Tibial artery (tissue), 4 donors: ENCODE data around the gene GNB1L.
A peak's percentile ranks its signal among the peaks of the same experiment; 100 is the strongest.

Source experiments
- DNase-seq, 2 donors: peaks; one replicate each; pipeline ENCODE4 v3.0.0-alpha.2; 2019
- H3K27ac ChIP-seq, 2 donors: fragments of 200-600 bp; sonication (generic) in 1 of 2; 1 replicate in 1 of 2; 2 replicates in 1 of 2; pipeline ENCODE4 v1.5.1; 2018 to 2019; ENCODE audit warnings: mild to moderate bottlenecking in 1 of 2
- H3K27me3 ChIP-seq, 2 donors: fragments of 200-600 bp; sonication (generic) in 1 of 2; one replicate each; pipeline versions ENCODE4 v1.5.1 to v1.6.0; 2016 to 2019
- H3K36me3 ChIP-seq, 3 donors: fragments of 200-600 bp; sonication (generic) in 2 of 3; one replicate each; pipeline ENCODE4 v1.5.1; 2016 to 2019; ENCODE audit warnings: mild to moderate bottlenecking in 2 of 3
- H3K4me1 ChIP-seq, 4 donors: fragments of 200-600 bp; sonication (generic) in 2 of 4; 1 replicate in 3 of 4; 2 replicates in 1 of 4; pipeline ENCODE4 v1.5.1; 2016 to 2019
- H3K4me3 ChIP-seq, 2 donors: fragments of 200-600 bp; sonication (generic) in 1 of 2; 1 replicate in 1 of 2; 2 replicates in 1 of 2; pipeline ENCODE4 v1.5.1; 2018 to 2019; ENCODE audit warnings: mild to moderate bottlenecking in 2 of 2
- H3K9me3 ChIP-seq, 3 donors: fragments of 200-600 bp; sonication (generic) in 1 of 3; one replicate each; pipeline ENCODE4 v1.5.1; 2016 to 2019
- CTCF ChIP-seq, 2 experiments: fragments of 200-600 bp in 1 of 2; fragments of 450-650 bp in 1 of 2; IDR thresholded peaks; one replicate each; pipeline ENCODE4 v1.5.1; 2017 to 2019; ENCODE audit warnings: antibody characterized with exemption in 2 of 2, mild to moderate bottlenecking in 1 of 2, moderate library complexity in 1 of 2
- intact Hi-C: fragments of 100-400 bp; cut with DNase I; formaldehyde crosslinking; loops from one replicate; pipeline ENCODE4 v1.15.0; 2023; ENCODE audit warnings: low total_unique reads

The GNB1L gene

GRCh38 chr22:19857382-19857781 is 2.7 kb upstream of the GNB1L start:
- TF ChIP-seq CTCF (IDR thresholded peaks at IDR 0.05), result no peak
- intact Hi-C loops, result loop anchor here (10.0 kb wide), 1 partner anchor 133 kb away; the partner anchor contains the start of gene GP1BB
- Histone ChIP-seq H3K27me3 (no peaks in the 10 kb centered on the region), H3K4me3 (no peak overlapping the region), H3K9me3 (no peaks in the 10 kb centered on the region), H3K27ac (no peak overlapping the region), H3K4me1 (peaks cover 0 to 30% (median 28%) of the 10 kb centered on the region in 4 donors), H3K36me3 (peaks cover 0 to 2% (median 0%) of the 10 kb centered on the region in 3 donors)
- no peak for DNase-seq

- TF ChIP-seq CTCF (IDR thresholded peaks at IDR 0.05), result no peak
- H3K4me1 ChIP-seq, result peaks cover 0 to 46% (median 30%) of the 10 kb centered on the region in 4 donors
- peak overlapping the region; percentile 86 to 94 for H3K27ac ChIP-seq
- peaks cover 10 to 18% (median 12%) of the 10 kb centered on the region in 3 donors for H3K36me3 ChIP-seq
- intact Hi-C loops, result loop anchor here (10.0 kb wide), 1 partner anchor 131 kb away; the partner anchor contains the start of gene GP1BB
- H3K27me3 ChIP-seq, result no peaks in the 10 kb centered on the region
- H3K9me3 ChIP-seq, result no peaks in the 10 kb centered on the region
- DNase-seq, result peak; percentile 54 to 74
- peak overlapping the region; percentile 68 to 94 for H3K4me3 ChIP-seq
Measured at GRCh38 chr22:19855504-19856409, 1.1 kb upstream of the GNB1L start.

GRCh38 chr22:19853879-19854777 is 546 bp downstream of the GNB1L start:
- Histone ChIP-seq H3K27me3 (no peaks in the 10 kb centered on the region), H3K9me3 (no peaks in the 10 kb centered on the region), H3K4me1 (peaks cover 0 to 57% (median 30%) of the 10 kb centered on the region in 4 donors), H3K36me3 (peaks cover 10 to 30% (median 26%) of the 10 kb centered on the region in 3 donors), H3K27ac (peak overlapping the region; percentile 86 to 94), H3K4me3 (peak overlapping the region; percentile 68 to 94)
- DNase-seq, result peak; percentile 19 to 63
- intact Hi-C loops, result loop anchor here (10.0 kb wide), 1 partner anchor 129 kb away; the partner anchor contains the start of gene GP1BB
- no peak for TF ChIP-seq CTCF (IDR thresholded peaks at IDR 0.05)

- H3K4me3 ChIP-seq, result peak overlapping the region; percentile 68 to 94
- intact Hi-C loops, result loop anchor here (10.0 kb wide), 1 partner anchor 128 kb away; the partner anchor contains the start of gene GP1BB
Measured at GRCh38 chr22:19853058-19853878, 1.4 kb downstream of the GNB1L start.

More at GRCh38 chr22:19853058-19853878, 1.4 kb downstream of the GNB1L start:
- no peak for DNase-seq
- peaks cover 0 to 64% (median 30%) of the 10 kb centered on the region in 4 donors for H3K4me1 ChIP-seq
- H3K27ac ChIP-seq, result peak overlapping the region; percentile 86 to 94
- no peaks in the 10 kb centered on the region for H3K27me3 ChIP-seq
- peaks cover 10 to 30% (median 26%) of the 10 kb centered on the region in 3 donors for H3K36me3 ChIP-seq
- H3K9me3 ChIP-seq, result no peaks in the 10 kb centered on the region
- no peak for TF ChIP-seq CTCF (IDR thresholded peaks at IDR 0.05)
